BLaER1 treated with 17β-estradiol and CSF1 and Interleukin-3, amounts not matched to agents 10 nM and 100 nM (cell line): Measurements from ENCODE around the gene ANKRD2.

Experiments
- H3K27ac ChIP-seq, 11 experiments: shearing (Covaris generic); formaldehyde crosslinking; 2 replicates each; pipeline ENCODE4 v1.8.1; 2022
- H3K27me3 ChIP-seq, 11 experiments: shearing (Covaris generic); formaldehyde crosslinking; 2 replicates each; pipeline ENCODE4 v1.8.1; 2022
- H3K36me3 ChIP-seq, 11 experiments: shearing (Covaris generic); formaldehyde crosslinking; 2 replicates each; pipeline ENCODE4 v1.8.1; 2022
- H3K4me1 ChIP-seq, 10 experiments: shearing (Covaris generic); formaldehyde crosslinking; 2 replicates each; pipeline ENCODE4 v1.8.1; 2022
- H3K4me2 ChIP-seq, 11 experiments: shearing (Covaris generic); formaldehyde crosslinking; 2 replicates each; pipeline ENCODE4 v1.8.1; 2022
- H3K4me3 ChIP-seq, 10 experiments: shearing (Covaris generic); formaldehyde crosslinking; 2 replicates each; pipeline ENCODE4 v1.8.1; 2022
- H3K9ac ChIP-seq, 11 experiments: shearing (Covaris generic); formaldehyde crosslinking; 2 replicates each; pipeline ENCODE4 v1.8.1; 2022
- H3K9me3 ChIP-seq, 11 experiments: shearing (Covaris generic); formaldehyde crosslinking; replicated peaks in 1 of 11; 2 replicates each; pipeline ENCODE4 v1.8.1; 2022
- H4K20me1 ChIP-seq, 11 experiments: shearing (Covaris generic); formaldehyde crosslinking; 2 replicates each; pipeline ENCODE4 v1.8.1; 2022
- Cebpa-rat ChIP-seq, 11 experiments: shearing (Covaris generic); IDR thresholded peaks; 2 replicates each; pipeline ENCODE4 v1.8.1; 2022

The ANKRD2 gene

GRCh38 chr10:97608991-97609561 lies 36.5 kb downstream of the ANKRD2 start:
- Histone ChIP-seq H3K27me3 (no peaks in the 10 kb centered on the region), H4K20me1 (no peaks in the 10 kb centered on the region; a peak in 1 of 22 replicates), H3K4me3 (no peak overlapping the region; a peak in 1 of 20 replicates), H3K9ac (peak overlapping the region in 5 of 11 experiments; percentile 10 to 40 (median 26); a peak in 6 of 22 replicates), H3K4me1 (peaks cover 12 to 62% (median 46%) of the 10 kb centered on the region in 10 experiments), H3K4me2 (peak overlapping the region; percentile 21 to 91 (median 77)), H3K27ac (peak overlapping the region in 1 of 11 experiments; percentile 14; a peak in 1 of 22 replicates), H3K9me3 (no peaks in the 10 kb centered on the region), H3K36me3 (no peaks in the 10 kb centered on the region)
- no peak for TF ChIP-seq Cebpa-rat (IDR thresholded peaks at IDR 0.05)

GRCh38 chr10:97611473-97611872 lies 38.9 kb downstream of the ANKRD2 start:
- Histone ChIP-seq H3K4me1 (peaks cover 12 to 58% (median 46%) of the 10 kb centered on the region in 10 experiments), H4K20me1 (no peaks in the 10 kb centered on the region; a peak in 1 of 22 replicates), H3K9ac (peak overlapping the region in 4 of 11 experiments; percentile 16 to 36 (median 28); a peak in 4 of 22 replicates), H3K36me3 (no peaks in the 10 kb centered on the region), H3K4me3 (no peak overlapping the region), H3K4me2 (peak overlapping the region; percentile 0 to 67 (median 30); a peak in 15 of 22 replicates), H3K27me3 (no peaks in the 10 kb centered on the region), H3K9me3 (no peaks in the 10 kb centered on the region), H3K27ac (no peak overlapping the region)
- TF ChIP-seq Cebpa-rat (IDR thresholded peaks at IDR 0.05), result no peak

GRCh38 chr10:97612386-97612785 lies 39.8 kb downstream of the ANKRD2 start:
- H3K9me3 ChIP-seq, result no peaks in the 10 kb centered on the region
- H3K27me3 ChIP-seq, result no peaks in the 10 kb centered on the region
- no peaks in the 10 kb centered on the region for H3K36me3 ChIP-seq
- no peak overlapping the region for H3K9ac ChIP-seq
- no peaks in the 10 kb centered on the region; a peak in 1 of 22 replicates for H4K20me1 ChIP-seq
- H3K27ac ChIP-seq, result no peak overlapping the region
- no peak overlapping the region for H3K4me3 ChIP-seq
- no peak for TF ChIP-seq Cebpa-rat (IDR thresholded peaks at IDR 0.05)
- H3K4me1 ChIP-seq, result peaks cover 9 to 49% (median 40%) of the 10 kb centered on the region in 10 experiments
- H3K4me2 ChIP-seq, result peak overlapping the region in 3 of 11 experiments; percentile 13 to 49 (median 40); a peak in 5 of 22 replicates

GRCh38 chr10:97618285-97618684 lies 45.7 kb downstream of the ANKRD2 start:
- TF ChIP-seq Cebpa-rat (IDR thresholded peaks at IDR 0.05), result no peak
- H4K20me1 ChIP-seq, result no peaks in the 10 kb centered on the region
- H3K4me3 ChIP-seq, result no peak overlapping the region
- no peak overlapping the region for H3K27ac ChIP-seq
- H3K9ac ChIP-seq, result no peak overlapping the region
- no peaks in the 10 kb centered on the region for H3K4me1 ChIP-seq
- H3K27me3 ChIP-seq, result no peaks in the 10 kb centered on the region
- H3K36me3 ChIP-seq, result no peaks in the 10 kb centered on the region
- no peak overlapping the region for H3K4me2 ChIP-seq
- H3K9me3 ChIP-seq, result no peaks in the 10 kb centered on the region

- H3K27me3 ChIP-seq, result no peaks in the 10 kb centered on the region
- H3K36me3 ChIP-seq, result no peaks in the 10 kb centered on the region
- no peaks in the 10 kb centered on the region for H3K4me1 ChIP-seq
- no peaks in the 10 kb centered on the region for H3K9me3 ChIP-seq
- H3K4me2 ChIP-seq, result no peak overlapping the region
- no peak overlapping the region for H3K4me3 ChIP-seq
- H3K9ac ChIP-seq, result no peak overlapping the region
- no peak for TF ChIP-seq Cebpa-rat (IDR thresholded peaks at IDR 0.05)
- no peak overlapping the region for H3K27ac ChIP-seq
- no peaks in the 10 kb centered on the region for H4K20me1 ChIP-seq
Observed at GRCh38 chr10:97618733-97619132, 46.2 kb downstream of the ANKRD2 start.

GRCh38 chr10:97623277-97623676 lies 50.7 kb downstream of the ANKRD2 start:
- Histone ChIP-seq H3K4me1 (no peaks in the 10 kb centered on the region), H4K20me1 (no peaks in the 10 kb centered on the region), H3K9ac (no peak overlapping the region), H3K36me3 (no peaks in the 10 kb centered on the region), H3K4me2 (no peak overlapping the region), H3K4me3 (no peak overlapping the region), H3K9me3 (no peaks in the 10 kb centered on the region), H3K27ac (no peak overlapping the region), H3K27me3 (no peaks in the 10 kb centered on the region)
- TF ChIP-seq Cebpa-rat (IDR thresholded peaks at IDR 0.05), result no peak

- no peak overlapping the region for H3K4me2 ChIP-seq
- no peak overlapping the region for H3K27ac ChIP-seq
- no peak overlapping the region for H3K9ac ChIP-seq
- H3K36me3 ChIP-seq, result no peaks in the 10 kb centered on the region
- H4K20me1 ChIP-seq, result no peaks in the 10 kb centered on the region
- no peaks in the 10 kb centered on the region for H3K27me3 ChIP-seq
- no peak overlapping the region for H3K4me3 ChIP-seq
- H3K4me1 ChIP-seq, result no peaks in the 10 kb centered on the region
- TF ChIP-seq Cebpa-rat (IDR thresholded peaks at IDR 0.05), result no peak
- peaks cover 0 to 1% (median 0%) of the 10 kb centered on the region in 11 experiments; a peak in 2 of 22 replicates for H3K9me3 ChIP-seq
Observed at GRCh38 chr10:97627731-97628130, 55.2 kb downstream of the ANKRD2 start.

- Histone ChIP-seq H3K27ac (no peak overlapping the region), H3K4me1 (no peaks in the 10 kb centered on the region), H3K36me3 (no peaks in the 10 kb centered on the region), H3K9me3 (peaks cover 0 to 6% (median 5%) of the 10 kb centered on the region in 11 experiments; a peak in 10 of 22 replicates), H4K20me1 (no peaks in the 10 kb centered on the region), H3K9ac (no peak overlapping the region), H3K4me3 (no peak overlapping the region), H3K4me2 (no peak overlapping the region), H3K27me3 (no peaks in the 10 kb centered on the region)
- TF ChIP-seq Cebpa-rat (IDR thresholded peaks at IDR 0.05), result no peak
Observed at GRCh38 chr10:97628228-97628627, 55.6 kb downstream of the ANKRD2 start.

- Histone ChIP-seq H3K4me3 (no peak overlapping the region), H4K20me1 (no peaks in the 10 kb centered on the region), H3K4me2 (no peak overlapping the region), H3K27me3 (no peaks in the 10 kb centered on the region), H3K36me3 (no peaks in the 10 kb centered on the region), H3K27ac (no peak overlapping the region), H3K4me1 (no peaks in the 10 kb centered on the region), H3K9me3 (peaks cover 0 to 11% (median 8%) of the 10 kb centered on the region in 11 experiments; a peak in 10 of 22 replicates), H3K9ac (no peak overlapping the region)
- no peak for TF ChIP-seq Cebpa-rat (IDR thresholded peaks at IDR 0.05)
Observed at GRCh38 chr10:97629289-97629688, 56.7 kb downstream of the ANKRD2 start.

- Histone ChIP-seq H3K9me3 (peaks cover 0 to 11% (median 8%) of the 10 kb centered on the region in 11 experiments; a peak in 10 of 22 replicates), H3K27ac (no peak overlapping the region)
- TF ChIP-seq Cebpa-rat (IDR thresholded peaks at IDR 0.05), result no peak
Observed at GRCh38 chr10:97631098-97631497, 58.5 kb downstream of the ANKRD2 start.

More at GRCh38 chr10:97631098-97631497, 58.5 kb downstream of the ANKRD2 start:
- Histone ChIP-seq H3K4me1 (no peaks in the 10 kb centered on the region), H3K36me3 (no peaks in the 10 kb centered on the region), H3K27me3 (no peaks in the 10 kb centered on the region), H4K20me1 (no peaks in the 10 kb centered on the region), H3K4me3 (no peak overlapping the region), H3K9ac (no peak overlapping the region), H3K4me2 (no peak overlapping the region)
